Common myeloid progenitor, CD34-positive (primary cell): Measurements from ENCODE around the gene HHIPL2.

ENCODE experiments used
- CTCF ChIA-PET: fragments of 350-600 bp; sonication (Branson Sonifier 250); formaldehyde crosslinking; loops from one replicate; lab custom pipeline; 2021; ENCODE audit warnings: antibody characterized with exemption; lab: Charles Lee
- POLR2A ChIA-PET: fragments of 350-600 bp; sonication (Branson Sonifier 250); formaldehyde crosslinking; loops from one replicate; lab custom pipeline; 2021; ENCODE audit warnings: antibody characterized with exemption; lab: Charles Lee
- DNase-seq, 3 donors: peaks; one replicate each; pipeline versions ENCODE4 v3.0.0 to v3.0.0-alpha.2; 2013
- H3K27ac ChIP-seq, 2 experiments: 1 replicate in 1 of 2; 2 replicates in 1 of 2; pipeline ENCODE4 v1.7.0; 2013; ENCODE audit warnings: inconsistent platforms in 2 of 2, low read length in 2 of 2, mild to moderate bottlenecking in 2 of 2, low read depth in 1 of 2, moderate library complexity in 1 of 2; ENCODE audit not compliant: severe bottlenecking in 2 of 2, insufficient read depth in 1 of 2, poor library complexity in 1 of 2
- H3K27me3 ChIP-seq, 5 experiments: replicated peaks in 2 of 5; 1 replicate in 3 of 5; 2 replicates in 2 of 5; pipeline versions ENCODE4 v1.6.1 to v1.7.0; 2013; ENCODE audit warnings: low read length in 4 of 5, mild to moderate bottlenecking in 2 of 5, moderate library complexity in 2 of 5, inconsistent platforms in 1 of 5; ENCODE audit not compliant: insufficient read depth in 5 of 5, control insufficient read depth in 4 of 5
- H3K36me3 ChIP-seq, 4 experiments: 1 replicate in 2 of 4; 2 replicates in 2 of 4; pipeline versions ENCODE4 v1.6.1 to v1.7.0; 2013; ENCODE audit warnings: low read length in 3 of 4, control low read depth in 1 of 4, mild to moderate bottlenecking in 1 of 4; ENCODE audit not compliant: control insufficient read depth in 4 of 4, insufficient read depth in 4 of 4
- H3K4me1 ChIP-seq, 4 experiments: 1 replicate in 3 of 4; 2 replicates in 1 of 4; pipeline versions ENCODE4 v1.6.1 to v1.7.1; 2013; ENCODE audit warnings: low read length in 3 of 4, mild to moderate bottlenecking in 3 of 4, control low read depth in 1 of 4, inconsistent platforms in 1 of 4, moderate library complexity in 1 of 4; ENCODE audit not compliant: control insufficient read depth in 4 of 4, insufficient read depth in 4 of 4; ENCODE audit errors: control extremely low read depth in 1 of 4
- H3K4me3 ChIP-seq, 7 experiments: 1 replicate in 4 of 7; 2 replicates in 3 of 7; pipeline versions ENCODE4 v1.5.1 to v1.7.0; 2013; ENCODE audit warnings: mild to moderate bottlenecking in 7 of 7, low read length in 6 of 7, moderate library complexity in 6 of 7, inconsistent platforms in 2 of 7, low read depth in 2 of 7, control low read depth in 1 of 7; ENCODE audit not compliant: insufficient read depth in 4 of 7, control insufficient read depth in 1 of 7; ENCODE audit errors: extremely low read depth in 1 of 7
- H3K9me3 ChIP-seq, 5 experiments: 1 replicate in 4 of 5; 2 replicates in 1 of 5; pipeline versions ENCODE4 v1.6.1 to v1.7.1; 2013; ENCODE audit warnings: low read length in 4 of 5, mild to moderate bottlenecking in 2 of 5, inconsistent platforms in 1 of 5, low read depth in 1 of 5, moderate library complexity in 1 of 5; ENCODE audit not compliant: control insufficient read depth in 4 of 5, insufficient read depth in 2 of 5; ENCODE audit errors: control extremely low read depth in 1 of 5
- WGBS: methylation state at CpG from one replicate; pipeline ENCODE4 v1.1.5; 2013; ENCODE audit not compliant: insufficient coverage; 5-methylcytosine and 5-hydroxymethylcytosine counted together

The HHIPL2 gene

DNA sequence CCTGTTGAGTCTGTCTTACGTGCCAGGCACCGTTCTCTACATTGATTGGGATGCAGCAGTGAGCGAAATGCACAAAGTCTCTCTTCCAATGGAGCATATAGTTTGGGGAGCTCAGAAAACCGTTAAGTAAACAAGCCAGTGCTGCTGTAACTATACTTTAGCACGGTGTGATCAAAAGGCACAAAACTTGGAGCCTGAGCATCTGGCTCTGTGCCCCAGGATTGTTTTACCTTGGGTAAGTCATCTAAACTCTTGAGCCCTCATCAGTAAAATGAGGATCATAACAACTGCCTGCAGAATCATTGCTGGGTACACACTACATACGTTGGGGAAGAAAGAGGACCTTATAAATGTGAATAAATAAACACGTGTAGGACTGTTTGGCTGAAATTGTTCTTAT lies 1.8 kb downstream of the HHIPL2 start:
- H3K27ac ChIP-seq: no peak overlapping the region
- POLR2A ChIA-PET: interaction anchor here (0.5 kb wide), 1 partner anchor 412 kb away, joined by 10 read pairs; no protein-coding TSS in a partner anchor
- no peaks in the 10 kb centered on the region for H3K9me3 ChIP-seq
- peaks cover 0 to 33% (median 7%) of the 10 kb centered on the region in 5 experiments for H3K27me3 ChIP-seq
- 90% methylated on average over 5 of the region's 7 CpGs for WGBS
- no peak overlapping the region for H3K4me3 ChIP-seq
- no peaks in the 10 kb centered on the region for H3K36me3 ChIP-seq
- CTCF ChIA-PET: interaction anchor here (1.5 kb wide), 1 partner anchor 13 kb away, joined by 3 read pairs; no protein-coding TSS in a partner anchor
- peaks cover 0 to 7% (median 0%) of the 10 kb centered on the region in 4 experiments for H3K4me1 ChIP-seq
- no peak for DNase-seq

DNA sequence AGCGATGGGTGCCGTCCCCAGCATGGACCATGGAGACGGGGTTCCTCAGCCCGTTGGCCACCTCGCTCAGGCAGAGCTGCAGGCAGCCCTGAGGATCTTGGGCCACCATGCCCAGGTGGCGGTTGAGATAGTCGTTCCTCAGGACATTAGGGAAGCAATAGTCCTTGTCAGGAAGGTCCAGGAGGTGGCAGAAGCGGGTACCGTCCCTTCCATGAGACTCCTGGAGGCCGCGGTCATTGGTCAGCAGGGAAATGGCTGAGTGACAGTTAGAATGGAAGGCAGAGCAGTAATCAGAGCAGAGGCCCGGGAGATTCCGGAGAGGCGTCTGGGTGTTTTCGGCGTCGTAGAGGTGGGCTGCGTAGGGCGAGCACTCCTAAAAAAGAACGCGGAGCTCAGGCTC lies 4.1 kb downstream of the HHIPL2 start:
- CTCF ChIA-PET: no interaction called here
- POLR2A ChIA-PET: no interaction called here
- H3K27ac ChIP-seq: no peak overlapping the region
- peaks cover 0 to 33% (median 7%) of the 10 kb centered on the region in 5 experiments for H3K27me3 ChIP-seq
- 91% methylated on average over 21 of the region's 21 CpGs for WGBS
- H3K36me3 ChIP-seq: no peaks in the 10 kb centered on the region
- H3K9me3 ChIP-seq: no peaks in the 10 kb centered on the region
- H3K4me1 ChIP-seq: peaks cover 0 to 7% (median 0%) of the 10 kb centered on the region in 4 experiments
- no peak for DNase-seq
- no peak overlapping the region for H3K4me3 ChIP-seq

DNA sequence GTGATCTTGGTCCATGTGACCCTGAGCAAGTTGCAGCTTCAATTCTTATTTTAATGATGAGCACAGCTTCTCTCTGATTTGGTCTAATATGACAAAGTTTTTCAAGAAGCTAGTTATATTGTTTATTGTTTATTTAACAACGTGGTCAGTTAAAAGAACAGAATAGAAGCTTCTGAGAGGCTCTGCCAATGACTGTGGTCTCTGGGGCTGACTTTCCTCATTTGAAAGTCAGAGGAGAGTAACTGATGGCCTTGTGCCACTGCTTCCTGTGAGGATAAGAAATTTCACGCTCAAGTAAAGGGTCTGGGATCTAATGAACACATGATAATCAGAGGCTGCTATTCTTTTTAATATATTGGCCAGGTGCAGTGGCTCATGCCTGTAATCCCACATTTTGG lies 7.3 kb downstream of the HHIPL2 start:
- peaks cover 0 to 10% (median 3%) of the 10 kb centered on the region in 5 experiments for H3K27me3 ChIP-seq
- ChIA-PET POLR2A (no interaction called here), CTCF (no interaction called here)
- no peak for DNase-seq
- H3K4me1 ChIP-seq: no peaks in the 10 kb centered on the region
- H3K9me3 ChIP-seq: no peaks in the 10 kb centered on the region
- H3K4me3 ChIP-seq: no peak overlapping the region
- H3K36me3 ChIP-seq: no peaks in the 10 kb centered on the region
- WGBS: 90% methylated on average over 2 of the region's 2 CpGs
- H3K27ac ChIP-seq: no peak overlapping the region

DNA sequence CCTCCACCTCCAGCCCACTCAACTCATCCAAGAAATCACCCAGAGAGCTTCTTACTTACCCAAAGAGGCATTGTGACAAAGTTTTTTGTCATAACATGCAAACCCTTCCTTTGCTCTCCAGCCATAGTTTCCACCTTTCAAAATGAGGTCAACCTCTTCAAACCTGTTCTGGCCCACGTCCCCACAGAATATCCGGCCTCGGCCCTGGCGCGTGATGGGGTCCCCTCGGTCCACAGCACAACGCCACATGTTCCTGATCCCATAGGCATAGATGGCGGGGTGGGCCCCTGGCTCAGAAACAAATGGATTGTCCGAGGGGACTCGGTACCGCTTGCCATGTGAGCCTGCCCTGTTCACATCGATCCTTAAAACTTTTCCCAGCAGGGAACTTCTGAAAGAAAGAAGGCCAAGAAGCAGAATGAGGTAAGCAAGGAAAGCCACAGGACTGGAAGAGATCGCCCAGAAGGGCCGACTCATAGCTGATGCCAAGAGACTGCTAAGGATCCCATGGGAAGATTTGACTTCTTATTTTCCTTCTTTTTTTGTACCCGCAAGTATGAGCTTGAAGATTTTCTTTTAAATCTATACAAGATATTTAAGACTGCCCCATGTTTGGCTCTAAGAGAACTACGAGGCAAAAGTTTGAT lies 7.8 kb downstream of the HHIPL2 start:
- DNase-seq: no peak
- Histone ChIP-seq H3K36me3 (no peaks in the 10 kb centered on the region), H3K4me1 (no peaks in the 10 kb centered on the region), H3K27me3 (peaks cover 0 to 5% (median 3%) of the 10 kb centered on the region in 5 experiments), H3K4me3 (no peak overlapping the region), H3K27ac (no peak overlapping the region), H3K9me3 (no peaks in the 10 kb centered on the region)
- ChIA-PET CTCF (no interaction called here), POLR2A (no interaction called here)
- WGBS: 90% methylated on average over 12 of the region's 16 CpGs

DNA sequence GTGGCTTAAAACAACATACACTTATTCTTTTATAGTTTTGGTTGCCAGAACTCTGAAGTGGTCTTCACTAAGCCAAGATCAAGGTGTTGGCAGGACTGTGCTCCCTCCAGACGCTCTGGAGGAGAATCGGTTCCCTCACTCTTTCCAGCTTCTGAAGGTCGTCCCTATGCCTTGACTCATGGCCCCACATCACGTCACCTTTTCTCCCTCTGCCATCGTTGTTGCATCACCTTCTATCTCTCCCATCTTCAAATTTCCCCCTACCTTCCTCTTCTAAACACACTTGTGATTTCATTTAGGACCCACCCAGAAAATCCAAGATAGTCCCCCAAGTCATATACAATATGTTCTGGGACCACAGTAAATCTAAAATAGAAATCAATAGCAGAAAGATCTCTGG lies 12.4 kb downstream of the HHIPL2 start:
- no peaks in the 10 kb centered on the region for H3K9me3 ChIP-seq
- H3K4me3 ChIP-seq: no peak overlapping the region
- H3K4me1 ChIP-seq: no peaks in the 10 kb centered on the region
- ChIA-PET POLR2A (no interaction called here), CTCF (no interaction called here)
- no peak for DNase-seq
- no peaks in the 10 kb centered on the region for H3K27me3 ChIP-seq
- H3K36me3 ChIP-seq: no peaks in the 10 kb centered on the region
- 98% methylated on average over 5 of the region's 5 CpGs for WGBS
- H3K27ac ChIP-seq: no peak overlapping the region

DNA sequence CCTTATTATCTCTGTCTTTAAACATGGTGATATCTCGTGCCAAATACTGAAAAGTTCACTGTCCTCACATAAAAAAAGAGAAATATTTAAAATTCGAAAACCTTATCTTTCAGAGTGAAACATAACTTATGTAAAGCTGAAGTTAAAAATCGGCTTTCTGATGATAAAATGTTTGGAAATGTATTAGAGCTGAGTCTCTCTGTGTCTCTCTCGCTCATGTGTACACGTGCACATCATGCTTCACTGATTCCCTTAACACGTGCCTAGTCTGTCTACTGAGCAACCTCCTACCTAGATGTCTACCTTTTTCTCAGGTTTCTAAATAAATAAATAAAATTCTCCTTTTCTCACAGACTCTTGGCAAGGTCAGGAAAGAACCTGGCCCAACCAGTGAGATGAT lies 17.1 kb downstream of the HHIPL2 start:
- 86% methylated on average over 3 of the region's 6 CpGs for WGBS
- Histone ChIP-seq H3K36me3 (no peaks in the 10 kb centered on the region), H3K4me1 (peaks cover 0 to 7% (median 2%) of the 10 kb centered on the region in 4 experiments), H3K4me3 (no peak overlapping the region), H3K27ac (no peak overlapping the region), H3K9me3 (no peaks in the 10 kb centered on the region), H3K27me3 (peaks cover 0 to 2% (median 0%) of the 10 kb centered on the region in 5 experiments)
- no peak for DNase-seq
- POLR2A ChIA-PET: interaction anchor here (0.6 kb wide), 1 partner anchor 226 kb away, joined by 3 read pairs; no protein-coding TSS in a partner anchor
- CTCF ChIA-PET: no interaction called here

DNA sequence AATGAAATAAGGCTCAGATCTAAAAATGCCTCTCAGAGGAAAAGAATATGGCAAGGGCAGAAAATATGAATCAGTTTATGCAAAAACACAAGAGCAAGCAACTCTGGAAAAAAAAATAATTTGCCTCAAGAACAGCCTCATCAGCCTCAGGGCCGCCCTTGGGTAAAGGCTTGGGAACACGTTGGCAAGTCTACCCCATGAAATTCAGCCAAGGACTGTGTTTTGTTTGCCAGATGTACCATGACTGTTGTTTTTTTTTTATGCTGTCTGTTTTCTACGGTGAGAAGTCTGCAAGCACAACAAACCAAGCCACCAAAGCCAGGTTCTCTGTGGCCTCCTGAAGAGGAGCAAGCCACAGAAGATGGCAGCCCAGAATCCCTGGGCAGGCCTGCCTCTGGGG lies 18.0 kb downstream of the HHIPL2 start:
- Histone ChIP-seq H3K36me3 (no peaks in the 10 kb centered on the region), H3K4me3 (no peak overlapping the region), H3K27ac (no peak overlapping the region), H3K9me3 (no peaks in the 10 kb centered on the region), H3K27me3 (peaks cover 0 to 2% (median 0%) of the 10 kb centered on the region in 5 experiments), H3K4me1 (peaks cover 0 to 11% (median 2%) of the 10 kb centered on the region in 4 experiments)
- 74% methylated on average over 3 of the region's 3 CpGs for WGBS
- CTCF ChIA-PET: no interaction called here
- DNase-seq: no peak
- POLR2A ChIA-PET: no interaction called here
